ENCODE measurements around the gene TGFBR3.

Gene TGFBR3

GRCh38 chr1:91784191-91784590 is 101.8 kb downstream of the TGFBR3 start:
- H3K27me3 ChIP-seq (ENCODE audit: low read depth, low read length), result no peaks in the 10 kb centered on the region
- no peak overlapping the region for H3K4me3 ChIP-seq (ENCODE audit: low read depth in 1 of 2, low read length in 2 of 2)
- no peak overlapping the region for H3K27ac ChIP-seq (ENCODE audit: low read length)
- H3K36me3 ChIP-seq (ENCODE audit: control insufficient read depth in 1 of 2, insufficient read depth in 2 of 2, low read length in 2 of 2), result no peaks in the 10 kb centered on the region
- peaks cover 4 to 32% of the 10 kb centered on the region in 2 donors for H3K4me1 ChIP-seq (ENCODE audit: control insufficient read depth in 1 of 2, insufficient read depth in 2 of 2, low read length in 2 of 2)
- H3K9me3 ChIP-seq (ENCODE audit: control insufficient read depth in 1 of 2, low read length in 2 of 2), result no peaks in the 10 kb centered on the region

- H3K36me3 ChIP-seq (ENCODE audit: control insufficient read depth in 1 of 2, insufficient read depth in 2 of 2, low read length in 2 of 2), result no peaks in the 10 kb centered on the region
- H3K27ac ChIP-seq (ENCODE audit: low read length), result no peak overlapping the region
- H3K9me3 ChIP-seq (ENCODE audit: control insufficient read depth in 1 of 2, low read length in 2 of 2), result no peaks in the 10 kb centered on the region
- H3K4me1 ChIP-seq (ENCODE audit: control insufficient read depth in 1 of 2, insufficient read depth in 2 of 2, low read length in 2 of 2), result peaks cover 4 to 26% of the 10 kb centered on the region in 2 donors
- no peaks in the 10 kb centered on the region for H3K27me3 ChIP-seq (ENCODE audit: low read depth, low read length)
- H3K4me3 ChIP-seq (ENCODE audit: low read depth in 1 of 2, low read length in 2 of 2), result no peak overlapping the region
These were observed 102.4 kb downstream of the TGFBR3 start for GRCh38 chr1:91783423-91784170.

DNA sequence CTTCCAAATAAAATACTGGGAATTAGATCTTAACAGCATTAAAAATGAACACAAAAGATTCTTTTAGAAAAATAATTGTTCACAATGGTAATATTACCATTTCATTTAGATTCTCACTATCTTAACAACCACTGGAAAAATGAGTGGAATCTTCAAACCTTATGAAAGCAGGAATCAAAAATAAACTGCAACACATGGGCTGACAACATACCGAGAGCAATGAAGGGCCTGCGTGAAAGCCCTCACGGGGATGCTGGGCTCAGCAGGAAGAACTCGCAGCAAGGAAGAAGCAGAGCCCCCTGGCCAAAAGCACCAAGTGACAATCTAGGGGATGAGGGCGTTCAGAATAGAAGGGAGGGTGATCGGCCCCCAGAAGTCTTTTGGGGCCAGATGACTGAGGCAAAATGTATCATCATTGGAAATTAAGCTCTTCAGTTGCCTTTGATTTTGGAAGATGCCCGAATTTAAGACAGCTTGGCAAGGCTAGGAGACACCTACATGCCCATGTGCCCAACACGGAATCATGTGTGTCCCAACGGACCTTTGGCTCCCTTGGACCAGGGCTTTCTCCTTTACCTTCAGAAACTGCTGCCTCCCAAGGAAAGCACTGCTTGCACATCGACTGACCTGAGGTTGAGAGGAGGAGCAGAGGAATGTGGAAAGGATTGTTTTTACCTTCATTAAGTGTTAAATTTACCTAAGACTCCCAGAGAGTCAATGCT is 103.9 kb downstream of the TGFBR3 start:
- no peak overlapping the region for H3K27ac ChIP-seq (ENCODE audit: low read length)
- H3K4me1 ChIP-seq (ENCODE audit: control insufficient read depth in 1 of 2, insufficient read depth in 2 of 2, low read length in 2 of 2), result peaks cover 4 to 29% of the 10 kb centered on the region in 2 donors

DNA sequence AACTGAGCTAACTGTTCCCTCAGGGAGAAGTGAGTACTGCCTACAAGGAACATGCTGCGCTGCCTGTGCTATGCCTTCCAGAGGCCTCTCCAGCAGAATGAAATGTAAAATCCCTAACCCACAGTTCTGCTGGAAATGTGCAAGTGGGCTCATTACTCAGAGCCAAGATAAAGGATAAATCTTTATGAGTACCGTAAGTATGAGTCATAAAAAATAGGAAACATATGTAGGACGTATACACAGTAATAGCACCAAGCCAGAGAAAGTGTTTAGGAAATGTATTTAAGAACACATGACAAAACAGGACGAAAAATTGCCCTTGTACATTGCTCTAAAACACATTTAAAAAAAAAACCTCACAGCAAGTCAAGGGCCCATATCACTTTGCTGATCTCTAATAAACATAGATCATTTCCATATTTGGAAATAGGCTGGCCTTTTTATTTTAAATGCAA is 104.6 kb downstream of the TGFBR3 start:
- Histone ChIP-seq H3K36me3 (ENCODE audit: control insufficient read depth in 1 of 2, insufficient read depth in 2 of 2, low read length in 2 of 2) (no peaks in the 10 kb centered on the region), H3K9me3 (ENCODE audit: control insufficient read depth in 1 of 2, low read length in 2 of 2) (no peaks in the 10 kb centered on the region), H3K27me3 (ENCODE audit: low read depth, low read length) (no peaks in the 10 kb centered on the region), H3K4me3 (ENCODE audit: low read depth in 1 of 2, low read length in 2 of 2) (no peak overlapping the region), H3K27ac (ENCODE audit: low read length) (peak overlapping the region; percentile 6), H3K4me1 (ENCODE audit: control insufficient read depth in 1 of 2, insufficient read depth in 2 of 2, low read length in 2 of 2) (peaks cover 4 to 30% of the 10 kb centered on the region in 2 donors)

More for the DNA sequence above, 103.9 kb downstream of the TGFBR3 start:
- H3K27me3 ChIP-seq (ENCODE audit: low read depth, low read length), result no peaks in the 10 kb centered on the region
- H3K36me3 ChIP-seq (ENCODE audit: control insufficient read depth in 1 of 2, insufficient read depth in 2 of 2, low read length in 2 of 2), result no peaks in the 10 kb centered on the region
- no peaks in the 10 kb centered on the region for H3K9me3 ChIP-seq (ENCODE audit: control insufficient read depth in 1 of 2, low read length in 2 of 2)
- no peak overlapping the region for H3K4me3 ChIP-seq (ENCODE audit: low read depth in 1 of 2, low read length in 2 of 2)

GRCh38 chr1:91779548-91780021 is 106.4 kb downstream of the TGFBR3 start:
- H3K27me3 ChIP-seq (ENCODE audit: low read depth, low read length), result no peaks in the 10 kb centered on the region
- no peaks in the 10 kb centered on the region for H3K36me3 ChIP-seq (ENCODE audit: control insufficient read depth in 1 of 2, insufficient read depth in 2 of 2, low read length in 2 of 2)
- peaks cover 3 to 27% of the 10 kb centered on the region in 2 donors for H3K4me1 ChIP-seq (ENCODE audit: control insufficient read depth in 1 of 2, insufficient read depth in 2 of 2, low read length in 2 of 2)
- H3K9me3 ChIP-seq (ENCODE audit: control insufficient read depth in 1 of 2, low read length in 2 of 2), result no peaks in the 10 kb centered on the region
- no peak overlapping the region for H3K4me3 ChIP-seq (ENCODE audit: low read depth in 1 of 2, low read length in 2 of 2)
- H3K27ac ChIP-seq (ENCODE audit: low read length), result no peak overlapping the region

GRCh38 chr1:91778964-91779363 is 107.0 kb downstream of the TGFBR3 start:
- H3K4me1 ChIP-seq (ENCODE audit: control insufficient read depth in 1 of 2, insufficient read depth in 2 of 2, low read length in 2 of 2), result peaks cover 0 to 22% of the 10 kb centered on the region in 2 donors
- H3K9me3 ChIP-seq (ENCODE audit: control insufficient read depth in 1 of 2, low read length in 2 of 2), result no peaks in the 10 kb centered on the region
- H3K36me3 ChIP-seq (ENCODE audit: control insufficient read depth in 1 of 2, insufficient read depth in 2 of 2, low read length in 2 of 2), result no peaks in the 10 kb centered on the region
- H3K27ac ChIP-seq (ENCODE audit: low read length), result no peak overlapping the region
- H3K4me3 ChIP-seq (ENCODE audit: low read depth in 1 of 2, low read length in 2 of 2), result no peak overlapping the region
- H3K27me3 ChIP-seq (ENCODE audit: low read depth, low read length), result no peaks in the 10 kb centered on the region

DNA sequence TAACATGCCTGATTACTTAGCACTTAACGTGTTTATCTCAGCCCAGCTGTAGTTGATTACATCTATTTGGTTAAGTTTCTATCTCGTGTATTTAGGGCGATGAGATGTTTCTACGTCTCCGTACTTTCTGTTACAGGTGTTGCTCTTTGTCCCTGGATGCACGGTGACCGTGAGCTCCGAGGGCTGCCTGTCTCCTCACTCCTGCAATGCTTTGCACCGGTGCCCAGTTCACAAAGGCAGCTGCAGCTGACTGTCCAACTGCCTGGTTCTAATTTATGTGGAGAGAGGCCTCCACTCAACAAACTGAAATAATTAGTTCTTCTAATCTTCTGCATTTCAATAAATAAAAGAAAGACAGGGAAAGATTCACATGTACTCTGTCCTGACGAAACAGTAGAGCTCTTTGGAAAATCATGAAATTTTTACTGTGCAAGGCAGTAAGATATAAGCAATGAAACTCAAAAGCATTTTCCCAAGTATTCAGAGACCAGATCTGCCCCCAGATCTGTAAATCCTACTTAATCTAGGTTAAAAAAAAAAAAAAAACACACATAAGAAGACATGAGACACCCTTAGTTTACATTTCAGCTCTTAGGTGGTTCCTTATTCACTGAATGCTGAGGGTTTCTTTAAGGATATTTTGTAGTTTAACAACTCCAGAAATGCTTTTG is 108.2 kb downstream of the TGFBR3 start:
- no peak overlapping the region for H3K4me3 ChIP-seq (ENCODE audit: low read depth in 1 of 2, low read length in 2 of 2)
- no peaks in the 10 kb centered on the region for H3K27me3 ChIP-seq (ENCODE audit: low read depth, low read length)
- no peak overlapping the region for H3K27ac ChIP-seq (ENCODE audit: low read length)
- H3K36me3 ChIP-seq (ENCODE audit: control insufficient read depth in 1 of 2, insufficient read depth in 2 of 2, low read length in 2 of 2), result no peaks in the 10 kb centered on the region
- H3K9me3 ChIP-seq (ENCODE audit: control insufficient read depth in 1 of 2, low read length in 2 of 2), result no peaks in the 10 kb centered on the region
- peaks cover 0 to 13% of the 10 kb centered on the region in 2 donors for H3K4me1 ChIP-seq (ENCODE audit: control insufficient read depth in 1 of 2, insufficient read depth in 2 of 2, low read length in 2 of 2)

GRCh38 chr1:91777196-91777595 is 108.8 kb downstream of the TGFBR3 start:
- Histone ChIP-seq H3K27me3 (ENCODE audit: low read depth, low read length) (no peaks in the 10 kb centered on the region), H3K36me3 (ENCODE audit: control insufficient read depth in 1 of 2, insufficient read depth in 2 of 2, low read length in 2 of 2) (no peaks in the 10 kb centered on the region), H3K9me3 (ENCODE audit: control insufficient read depth in 1 of 2, low read length in 2 of 2) (no peaks in the 10 kb centered on the region), H3K4me3 (ENCODE audit: low read depth in 1 of 2, low read length in 2 of 2) (no peak overlapping the region), H3K4me1 (ENCODE audit: control insufficient read depth in 1 of 2, insufficient read depth in 2 of 2, low read length in 2 of 2) (peaks cover 0 to 13% of the 10 kb centered on the region in 2 donors), H3K27ac (ENCODE audit: low read length) (no peak overlapping the region)

- Histone ChIP-seq H3K9me3 (ENCODE audit: control insufficient read depth in 1 of 2, low read length in 2 of 2) (no peaks in the 10 kb centered on the region), H3K4me1 (ENCODE audit: control insufficient read depth in 1 of 2, insufficient read depth in 2 of 2, low read length in 2 of 2) (peaks cover 0 to 13% of the 10 kb centered on the region in 2 donors), H3K36me3 (ENCODE audit: control insufficient read depth in 1 of 2, insufficient read depth in 2 of 2, low read length in 2 of 2) (no peaks in the 10 kb centered on the region), H3K4me3 (ENCODE audit: low read depth in 1 of 2, low read length in 2 of 2) (no peak overlapping the region), H3K27me3 (ENCODE audit: low read depth, low read length) (no peaks in the 10 kb centered on the region), H3K27ac (ENCODE audit: low read length) (no peak overlapping the region)
These were observed 109.7 kb downstream of the TGFBR3 start for GRCh38 chr1:91776068-91776794.

DNA sequence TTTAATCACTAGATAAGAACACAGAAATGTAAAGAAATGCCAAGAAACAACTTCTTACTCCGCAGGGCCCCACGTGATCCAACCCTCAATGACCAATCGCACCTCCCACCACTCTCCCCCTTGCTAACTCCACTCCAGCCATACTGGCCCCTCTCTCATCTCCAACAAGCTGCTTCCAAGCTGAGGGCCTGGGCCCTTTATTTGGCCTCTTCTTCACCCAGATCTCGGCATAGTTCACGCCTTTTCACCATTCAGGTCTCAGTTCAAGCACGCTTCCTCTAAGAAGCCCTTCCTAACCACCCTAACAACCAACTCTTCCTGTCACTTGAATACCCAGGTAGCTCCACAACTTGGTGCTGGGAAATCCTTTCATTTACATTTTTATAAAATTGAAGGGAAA is 110.7 kb downstream of the TGFBR3 start:
- Histone ChIP-seq H3K27ac (ENCODE audit: low read length) (no peak overlapping the region), H3K9me3 (ENCODE audit: control insufficient read depth in 1 of 2, low read length in 2 of 2) (no peaks in the 10 kb centered on the region), H3K4me1 (ENCODE audit: control insufficient read depth in 1 of 2, insufficient read depth in 2 of 2, low read length in 2 of 2) (peaks cover 0 to 13% of the 10 kb centered on the region in 2 donors), H3K36me3 (ENCODE audit: control insufficient read depth in 1 of 2, insufficient read depth in 2 of 2, low read length in 2 of 2) (no peaks in the 10 kb centered on the region), H3K27me3 (ENCODE audit: low read depth, low read length) (no peaks in the 10 kb centered on the region), H3K4me3 (ENCODE audit: low read depth in 1 of 2, low read length in 2 of 2) (no peak overlapping the region)

Measured in muscle layer of duodenum (tissue), 2 donors.